ENCODE data around the gene PAK1. TPM values are rescaled to one million over a fixed set of nuclear protein-coding genes. Genes with fewer than 3 reads are reported as not detected.

Gene PAK1
- polyA plus RNA-seq, 1 donor (not counting 4 experiments of a cell fraction or from before 2014, with no cell fraction given), result 78.2 TPM

- DNase-seq (ENCODE audit: low read depth, low spot score) (no peak), FAIRE-seq (no peak)
- peaks cover 2% of the 10 kb centered on the region for H3K79me2 ChIP-seq (ENCODE audit: control insufficient read depth, insufficient read depth, low read length)
- H3K27ac ChIP-seq (ENCODE audit: control insufficient read depth, insufficient read depth, low read length), result no peak overlapping the region
- dilution Hi-C loops (cut with MboI; ENCODE audit: extremely low pct_ligation_motif_present, low sequenced_read_pairs), result no loop called here
- TF ChIP-seq, protein P1, sequence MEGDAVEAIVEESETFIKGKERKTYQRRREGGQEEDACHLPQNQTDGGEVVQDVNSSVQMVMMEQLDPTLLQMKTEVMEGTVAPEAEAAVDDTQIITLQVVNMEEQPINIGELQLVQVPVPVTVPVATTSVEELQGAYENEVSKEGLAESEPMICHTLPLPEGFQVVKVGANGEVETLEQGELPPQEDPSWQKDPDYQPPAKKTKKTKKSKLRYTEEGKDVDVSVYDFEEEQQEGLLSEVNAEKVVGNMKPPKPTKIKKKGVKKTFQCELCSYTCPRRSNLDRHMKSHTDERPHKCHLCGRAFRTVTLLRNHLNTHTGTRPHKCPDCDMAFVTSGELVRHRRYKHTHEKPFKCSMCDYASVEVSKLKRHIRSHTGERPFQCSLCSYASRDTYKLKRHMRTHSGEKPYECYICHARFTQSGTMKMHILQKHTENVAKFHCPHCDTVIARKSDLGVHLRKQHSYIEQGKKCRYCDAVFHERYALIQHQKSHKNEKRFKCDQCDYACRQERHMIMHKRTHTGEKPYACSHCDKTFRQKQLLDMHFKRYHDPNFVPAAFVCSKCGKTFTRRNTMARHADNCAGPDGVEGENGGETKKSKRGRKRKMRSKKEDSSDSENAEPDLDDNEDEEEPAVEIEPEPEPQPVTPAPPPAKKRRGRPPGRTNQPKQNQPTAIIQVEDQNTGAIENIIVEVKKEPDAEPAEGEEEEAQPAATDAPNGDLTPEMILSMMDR (optimal IDR thresholded peaks at IDR 0.05 in 1 of 3, IDR thresholded peaks at IDR 0.05 in 1 of 3, conservative IDR thresholded peaks at IDR 0.05 in 1 of 3; ENCODE audit: extremely low read depth in 1 of 3, insufficient read depth in 2 of 3, low read length in 3 of 3), result no peak
- no peak for TF ChIP-seq EZH2 (IDR thresholded peaks at IDR 0.05; ENCODE audit: low read length)
- no peak overlapping the region for H3K4me2 ChIP-seq (ENCODE audit: control insufficient read depth, extremely low read depth, insufficient read depth, low read depth, low read length)
- no peaks in the 10 kb centered on the region for H3K9me3 ChIP-seq (ENCODE audit: control insufficient read depth, low read depth, low read length)
- no peak overlapping the region for H2AFZ ChIP-seq (ENCODE audit: control insufficient read depth, low read length)
- peaks cover 6% of the 10 kb centered on the region for H3K4me1 ChIP-seq (ENCODE audit: control insufficient read depth, extremely low read depth, insufficient read depth, low read length)
- H4K20me1 ChIP-seq (ENCODE audit: control insufficient read depth, extremely low read depth, insufficient read depth, low read length), result no peaks in the 10 kb centered on the region
- no peak overlapping the region for H3K9ac ChIP-seq (ENCODE audit: control insufficient read depth, extremely low read depth, insufficient read depth, low read length)
- H3K36me3 ChIP-seq (ENCODE audit: control insufficient read depth in 2 of 2, extremely low read depth in 1 of 2, insufficient read depth in 2 of 2, low read length in 2 of 2), result no peaks in the 10 kb centered on the region
- H3K9me1 ChIP-seq (ENCODE audit: control insufficient read depth, extremely low read depth, insufficient read depth, low read length), result no peaks in the 10 kb centered on the region
- H3K27me3 ChIP-seq (ENCODE audit: control insufficient read depth, extremely low read depth, insufficient read depth, low read length), result no peaks in the 10 kb centered on the region
- no peak overlapping the region for H3K4me3 ChIP-seq (ENCODE audit: control insufficient read depth in 2 of 3, extremely low read depth in 1 of 3, insufficient read depth in 2 of 3, low read depth in 1 of 3, low read length in 3 of 3)
These were observed 6.7 kb downstream of the PAK1 start for GRCh38 chr11:77467233-77467632.

GRCh38 chr11:77457340-77457739 lies 16.6 kb downstream of the PAK1 start:
- no peak for FAIRE-seq
- Histone ChIP-seq H3K4me1 (ENCODE audit: control insufficient read depth, extremely low read depth, insufficient read depth, low read length) (no peaks in the 10 kb centered on the region), H3K36me3 (ENCODE audit: control insufficient read depth in 2 of 2, extremely low read depth in 1 of 2, insufficient read depth in 2 of 2, low read length in 2 of 2) (no peaks in the 10 kb centered on the region), H3K9ac (ENCODE audit: control insufficient read depth, extremely low read depth, insufficient read depth, low read length) (no peak overlapping the region), H3K79me2 (ENCODE audit: control insufficient read depth, insufficient read depth, low read length) (no peaks in the 10 kb centered on the region), H3K9me1 (ENCODE audit: control insufficient read depth, extremely low read depth, insufficient read depth, low read length) (no peaks in the 10 kb centered on the region), H2AFZ (ENCODE audit: control insufficient read depth, low read length) (no peak overlapping the region), H4K20me1 (ENCODE audit: control insufficient read depth, extremely low read depth, insufficient read depth, low read length) (no peaks in the 10 kb centered on the region), H3K9me3 (ENCODE audit: control insufficient read depth, low read depth, low read length) (no peaks in the 10 kb centered on the region), H3K27me3 (ENCODE audit: control insufficient read depth, extremely low read depth, insufficient read depth, low read length) (no peaks in the 10 kb centered on the region), H3K4me2 (ENCODE audit: control insufficient read depth, extremely low read depth, insufficient read depth, low read depth, low read length) (no peak overlapping the region), H3K4me3 (ENCODE audit: control insufficient read depth in 2 of 3, extremely low read depth in 1 of 3, insufficient read depth in 2 of 3, low read depth in 1 of 3, low read length in 3 of 3) (no peak overlapping the region), H3K27ac (ENCODE audit: control insufficient read depth, insufficient read depth, low read length) (no peak overlapping the region)
- dilution Hi-C loops (cut with MboI; ENCODE audit: extremely low pct_ligation_motif_present, low sequenced_read_pairs), result no loop called here
- DNase-seq (ENCODE audit: low read depth, low spot score), result no peak
- no peak for TF ChIP-seq EZH2 (IDR thresholded peaks at IDR 0.05; ENCODE audit: low read length)
- TF ChIP-seq, protein P1 (optimal IDR thresholded peaks at IDR 0.05 in 1 of 3, IDR thresholded peaks at IDR 0.05 in 1 of 3, conservative IDR thresholded peaks at IDR 0.05 in 1 of 3; ENCODE audit: extremely low read depth in 1 of 3, insufficient read depth in 2 of 3, low read length in 3 of 3), result no peak
